Osteoblast (primary cell): ENCODE results near the gene FIGNL2. TPM values are rescaled to one million over a fixed set of nuclear protein-coding genes. Genes with fewer than 3 reads are reported as not detected.
A peak's percentile ranks its signal among the peaks of the same experiment; 100 is the strongest.

Source experiments
- DNase-seq: peaks from one replicate; pipeline ENCODE4 v3.0.0; 2011; ENCODE audit warnings: low spot score, mixed read lengths; ENCODE audit not compliant: insufficient read length; ENCODE audit errors: missing footprints
- H2AFZ ChIP-seq: 2 replicates; pipeline ENCODE4 v1.6.0; 2011; ENCODE audit warnings: mild to moderate bottlenecking, low read length
- H3K27ac ChIP-seq: 2 replicates; pipeline ENCODE4 v1.5.1; 2011; ENCODE audit warnings: mild to moderate bottlenecking, low read depth, low read length, moderate library complexity
- H3K27me3 ChIP-seq: 2 replicates; pipeline ENCODE4 v1.6.0; 2012; ENCODE audit warnings: mild to moderate bottlenecking, control low read depth, inconsistent platforms, low read length, moderate library complexity; ENCODE audit not compliant: insufficient read depth
- H3K36me3 ChIP-seq: 2 replicates; pipeline ENCODE4 v1.5.1; 2011; ENCODE audit warnings: mild to moderate bottlenecking, low read length, control low read depth, moderate library complexity; ENCODE audit not compliant: insufficient read depth
- H3K4me1 ChIP-seq: 2 replicates; pipeline ENCODE4 v1.5.1; 2011; ENCODE audit warnings: mild to moderate bottlenecking, low read length, control low read depth, moderate library complexity; ENCODE audit not compliant: insufficient read depth
- H3K4me2 ChIP-seq: 2 replicates; pipeline ENCODE4 v1.6.0; 2011; ENCODE audit warnings: mild to moderate bottlenecking, low read length; ENCODE audit not compliant: insufficient read depth
- H3K4me3 ChIP-seq: fragments of 200-600 bp; sonication (generic); 3 replicates; pipeline ENCODE4 v1.5.1; 2012; ENCODE audit warnings: mild to moderate bottlenecking, low read length, inconsistent platforms; ENCODE audit not compliant: insufficient read depth
- H3K79me2 ChIP-seq: 2 replicates; pipeline ENCODE4 v1.6.0; 2012; ENCODE audit warnings: mild to moderate bottlenecking, low read length, control low read depth, inconsistent platforms; ENCODE audit not compliant: insufficient read depth
- H3K9me3 ChIP-seq: 2 replicates; pipeline ENCODE4 v1.5.1; 2011; ENCODE audit warnings: low read depth, low read length, control low read depth
- H4K20me1 ChIP-seq: 2 replicates; pipeline ENCODE4 v1.6.0; 2012; ENCODE audit warnings: mild to moderate bottlenecking, low read length, control low read depth; ENCODE audit not compliant: insufficient read depth
- total RNA-seq: library from RNA; depleted of rRNA; stranded (reverse); fragments of >200 nt; gene quantifications from 2 replicates; pipeline ENCODE4 v1.2.3, GENCODE V29; 2012
- TF ChIP-seq, protein P1 (sequence below): IDR thresholded peaks from 2 replicates; pipeline ENCODE4 v1.5.1; 2011; ENCODE audit warnings: mild to moderate bottlenecking, low read depth, low read length, moderate library complexity; ENCODE audit errors: extremely low read depth

Gene FIGNL2
- total RNA-seq, 1 donor = 0.36 TPM

DNA sequence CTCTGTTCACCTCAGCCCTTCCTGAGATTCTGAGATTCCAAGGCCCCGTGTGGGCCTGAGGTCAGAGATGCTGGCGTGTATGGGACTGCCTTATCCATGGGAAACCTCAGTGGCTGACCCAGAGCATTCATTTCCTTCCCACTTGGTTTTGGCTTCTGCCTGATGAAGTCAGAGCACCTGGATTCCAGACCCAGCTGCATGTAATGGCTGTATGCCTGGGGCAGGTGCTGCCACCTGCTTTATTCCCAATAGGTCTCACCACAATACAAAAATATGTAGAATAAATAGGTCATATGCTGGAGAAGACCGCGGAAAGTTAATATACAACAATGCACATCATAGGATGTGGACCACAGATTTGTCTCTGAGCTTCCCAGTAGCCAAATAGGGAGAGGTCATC is 25.6 kb downstream of the FIGNL2 start:
- Histone ChIP-seq H3K4me3 (no peak overlapping the region), H3K79me2 (no peaks in the 10 kb centered on the region), H4K20me1 (peaks cover 2% of the 10 kb centered on the region), H2AFZ (no peak overlapping the region), H3K9me3 (no peaks in the 10 kb centered on the region), H3K4me1 (peaks cover 22% of the 10 kb centered on the region), H3K36me3 (no peaks in the 10 kb centered on the region), H3K4me2 (no peak overlapping the region), H3K27ac (no peak overlapping the region), H3K27me3 (no peaks in the 10 kb centered on the region)
- TF ChIP-seq, protein P1, sequence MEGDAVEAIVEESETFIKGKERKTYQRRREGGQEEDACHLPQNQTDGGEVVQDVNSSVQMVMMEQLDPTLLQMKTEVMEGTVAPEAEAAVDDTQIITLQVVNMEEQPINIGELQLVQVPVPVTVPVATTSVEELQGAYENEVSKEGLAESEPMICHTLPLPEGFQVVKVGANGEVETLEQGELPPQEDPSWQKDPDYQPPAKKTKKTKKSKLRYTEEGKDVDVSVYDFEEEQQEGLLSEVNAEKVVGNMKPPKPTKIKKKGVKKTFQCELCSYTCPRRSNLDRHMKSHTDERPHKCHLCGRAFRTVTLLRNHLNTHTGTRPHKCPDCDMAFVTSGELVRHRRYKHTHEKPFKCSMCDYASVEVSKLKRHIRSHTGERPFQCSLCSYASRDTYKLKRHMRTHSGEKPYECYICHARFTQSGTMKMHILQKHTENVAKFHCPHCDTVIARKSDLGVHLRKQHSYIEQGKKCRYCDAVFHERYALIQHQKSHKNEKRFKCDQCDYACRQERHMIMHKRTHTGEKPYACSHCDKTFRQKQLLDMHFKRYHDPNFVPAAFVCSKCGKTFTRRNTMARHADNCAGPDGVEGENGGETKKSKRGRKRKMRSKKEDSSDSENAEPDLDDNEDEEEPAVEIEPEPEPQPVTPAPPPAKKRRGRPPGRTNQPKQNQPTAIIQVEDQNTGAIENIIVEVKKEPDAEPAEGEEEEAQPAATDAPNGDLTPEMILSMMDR = no peak
- peak; percentile 83 for DNase-seq

DNA sequence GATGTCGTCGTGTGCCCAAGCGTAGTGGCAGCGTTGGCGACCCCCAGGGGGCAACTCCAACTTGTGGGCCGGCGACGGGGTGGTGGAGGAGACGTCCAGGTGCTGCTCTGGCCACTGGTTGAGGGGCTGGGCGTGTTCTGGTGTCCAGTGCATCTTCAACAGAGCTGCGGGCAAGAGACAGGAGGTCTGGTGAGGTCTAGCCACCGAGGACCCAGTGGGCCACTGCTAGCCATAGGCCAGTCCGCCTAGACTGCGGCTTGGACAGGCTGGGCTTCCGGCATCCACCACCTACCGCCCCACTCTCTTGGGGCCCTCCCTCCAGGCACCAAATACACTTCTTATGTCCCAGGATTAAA is 26.3 kb downstream of the FIGNL2 start:
- Histone ChIP-seq H3K27me3 (no peaks in the 10 kb centered on the region), H4K20me1 (peaks cover 2% of the 10 kb centered on the region), H3K27ac (no peak overlapping the region), H3K4me1 (peaks cover 26% of the 10 kb centered on the region), H2AFZ (no peak overlapping the region), H3K4me2 (peak overlapping the region; percentile 51), H3K4me3 (no peak overlapping the region), H3K9me3 (no peaks in the 10 kb centered on the region), H3K36me3 (no peaks in the 10 kb centered on the region), H3K79me2 (no peaks in the 10 kb centered on the region)
- TF ChIP-seq, protein P1 = no peak
- peak; percentile 68 for DNase-seq

DNA sequence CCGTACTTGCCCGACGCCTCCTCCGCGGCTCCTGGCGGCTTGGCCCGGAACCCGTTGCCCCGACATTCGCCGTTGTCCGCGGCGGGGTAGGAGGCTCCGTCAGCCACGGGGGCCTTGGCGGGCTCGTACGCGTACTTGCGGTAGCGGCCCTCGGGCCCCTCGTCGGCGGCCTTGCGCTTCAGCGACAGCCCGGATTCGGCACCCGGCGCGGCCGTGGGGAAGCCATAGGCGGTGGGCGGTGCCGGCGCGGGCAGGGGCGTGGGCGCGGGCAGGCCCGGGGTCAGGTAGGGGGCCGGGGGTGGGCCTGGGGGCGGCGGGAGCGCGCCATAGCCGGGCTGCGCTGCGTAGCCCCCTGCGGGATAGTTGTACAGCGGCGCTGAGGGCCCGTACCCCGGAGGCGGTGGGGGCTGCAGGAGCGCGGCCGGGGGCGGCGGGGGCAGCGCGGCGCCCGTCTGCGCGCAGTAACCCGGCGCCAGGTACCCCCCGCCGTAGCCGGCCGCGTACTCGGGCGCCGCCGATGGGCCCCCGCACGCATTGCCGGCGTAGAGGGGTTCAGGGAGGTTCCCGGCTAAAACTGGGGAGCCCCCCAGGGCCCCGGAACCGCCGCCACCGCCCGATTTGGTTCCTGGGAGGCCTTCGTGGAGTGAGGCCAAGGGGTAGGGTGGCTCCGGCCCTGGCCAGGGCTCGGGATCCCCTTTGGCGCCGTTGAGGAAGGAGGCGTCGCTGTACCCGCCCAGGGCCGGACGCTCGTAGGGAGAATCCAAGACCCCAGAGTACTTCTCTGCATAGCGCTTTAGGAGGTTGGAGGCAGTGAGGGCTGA is 26.9 kb downstream of the FIGNL2 start:
- Histone ChIP-seq H2AFZ (peak overlapping the region; percentile 56), H3K4me1 (peaks cover 26% of the 10 kb centered on the region), H3K4me3 (peak overlapping the region; percentile 69), H3K36me3 (no peaks in the 10 kb centered on the region), H4K20me1 (peaks cover 2% of the 10 kb centered on the region), H3K4me2 (peak overlapping the region; percentile 75), H3K9me3 (no peaks in the 10 kb centered on the region), H3K27me3 (no peaks in the 10 kb centered on the region), H3K27ac (no peak overlapping the region), H3K79me2 (no peaks in the 10 kb centered on the region)
- peak; percentile 46 for DNase-seq
- TF ChIP-seq, protein P1 = no peak

DNA sequence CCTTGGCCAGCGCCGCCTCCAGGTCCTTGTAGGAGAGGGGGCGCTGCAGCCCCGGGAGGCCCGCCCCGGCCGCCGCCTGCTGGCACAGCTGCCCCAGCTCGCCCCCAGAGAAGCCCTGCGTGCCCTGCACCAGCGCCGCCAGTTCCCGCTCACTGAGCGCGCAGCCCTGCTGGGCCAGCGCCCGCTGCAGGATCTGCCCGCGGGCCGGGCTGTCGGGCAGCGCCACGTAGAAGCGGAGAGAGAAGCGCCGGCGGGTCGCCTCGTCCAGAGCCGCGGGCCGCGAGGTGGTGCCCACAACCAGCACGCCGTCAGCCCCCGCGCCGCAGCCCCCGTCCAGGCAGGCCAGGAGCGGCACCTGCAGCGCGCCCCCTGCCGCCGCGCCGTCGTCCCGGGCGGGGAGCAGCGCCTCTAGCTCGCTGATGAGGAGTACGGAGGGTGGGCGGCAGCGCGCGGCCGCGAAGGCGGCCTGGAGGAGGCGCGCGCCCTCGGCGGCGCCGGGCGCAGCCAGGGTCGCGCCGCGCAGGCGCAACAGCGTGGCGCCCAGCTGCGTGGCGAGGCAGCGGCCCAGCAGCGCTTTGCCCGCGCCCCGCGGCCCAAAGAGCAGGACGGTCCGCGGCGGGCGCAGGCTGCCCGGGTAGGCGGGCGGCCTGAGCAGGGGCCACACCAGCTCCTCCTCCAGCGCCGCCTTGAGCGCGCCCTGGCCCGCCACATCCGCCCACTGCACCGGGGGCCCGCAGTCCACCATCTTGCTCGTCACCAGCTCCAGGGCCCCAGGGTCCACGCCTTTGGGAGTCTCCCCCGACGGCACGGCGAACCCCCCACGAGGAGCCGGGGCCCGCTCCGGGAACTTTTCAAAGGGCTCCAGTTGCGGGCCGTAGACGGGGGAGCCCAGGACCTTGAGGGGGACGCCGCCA is 27.7 kb downstream of the FIGNL2 start:
- no peaks in the 10 kb centered on the region for H3K27me3 ChIP-seq
- peak; percentile 98 for DNase-seq
- TF ChIP-seq, protein P1 = no peak
- H3K9me3 ChIP-seq = no peaks in the 10 kb centered on the region
- peak overlapping the region; percentile 62 for H2AFZ ChIP-seq
- H3K4me3 ChIP-seq = peak overlapping the region; percentile 69
- peak overlapping the region; percentile 69 for H3K27ac ChIP-seq
- H4K20me1 ChIP-seq = peaks cover 2% of the 10 kb centered on the region
- no peaks in the 10 kb centered on the region for H3K36me3 ChIP-seq
- peak overlapping the region; percentile 75 for H3K4me2 ChIP-seq
- peaks cover 26% of the 10 kb centered on the region for H3K4me1 ChIP-seq
- H3K79me2 ChIP-seq = no peaks in the 10 kb centered on the region
